ENCODE measurements around the gene PLTP.
"Not testable (repeated sequence)": the region's sequence is repeated elsewhere in the genome, so short reads cannot be mapped to it uniquely, and the experiment has no call there.

The PLTP gene

GRCh38 chr20:45944965-45945677 lies 33.2 kb upstream of the PLTP start:
- no peak for DNase-seq (ENCODE audit: low spot score)

GRCh38 chr20:45944151-45944964 lies 32.4 kb upstream of the PLTP start:
- DNase-seq (ENCODE audit: low spot score): no peak

- no peak for DNase-seq (ENCODE audit: low spot score)
These were observed 31.7 kb upstream of the PLTP start for GRCh38 chr20:45943613-45944012.

- no peak for DNase-seq (ENCODE audit: low spot score)
These were observed 28.5 kb upstream of the PLTP start for GRCh38 chr20:45940469-45940868.

- DNase-seq (ENCODE audit: low spot score): no peak
These were observed 28.1 kb upstream of the PLTP start for GRCh38 chr20:45940053-45940452.

- DNase-seq (ENCODE audit: low spot score): no peak
These were observed 26.9 kb upstream of the PLTP start for GRCh38 chr20:45938727-45939438.

GRCh38 chr20:45937765-45938164 lies 25.8 kb upstream of the PLTP start:
- no peak for DNase-seq (ENCODE audit: low spot score)

GRCh38 chr20:45935416-45936046 lies 23.6 kb upstream of the PLTP start:
- DNase-seq (ENCODE audit: low spot score): peak; percentile 54

- DNase-seq (ENCODE audit: low spot score): peak; percentile 98
These were observed 22.8 kb upstream of the PLTP start, which contains the start of gene PCIF1 for GRCh38 chr20:45934586-45935415. Gene PCIF1 (plus strand): TSS chr20:45934683. CDS start chr20:45939000, 4,317 bp downstream.

- peak; percentile 80 for DNase-seq (ENCODE audit: low spot score)
These were observed 22.2 kb upstream of the PLTP start for GRCh38 chr20:45934046-45934585.

- peak; percentile 92 for DNase-seq (ENCODE audit: low spot score)
These were observed 21.5 kb upstream of the PLTP start for GRCh38 chr20:45933266-45934045.

- not testable (repeated sequence) for DNase-seq (ENCODE audit: low spot score)
These were observed 19.7 kb upstream of the PLTP start for GRCh38 chr20:45931680-45932079.

GRCh38 chr20:45927071-45927878 lies 15.3 kb upstream of the PLTP start:
- no peak for DNase-seq (ENCODE audit: low spot score)

GRCh38 chr20:45926731-45927070 lies 14.7 kb upstream of the PLTP start:
- DNase-seq (ENCODE audit: low spot score): no peak

- no peak for DNase-seq (ENCODE audit: low spot score)
These were observed 14.0 kb upstream of the PLTP start for GRCh38 chr20:45925821-45926506.

- no peak for DNase-seq (ENCODE audit: low spot score)
These were observed 12.7 kb upstream of the PLTP start for GRCh38 chr20:45924391-45925261.

- no peak for DNase-seq (ENCODE audit: low spot score)
These were observed 9.6 kb upstream of the PLTP start for GRCh38 chr20:45921337-45922189.
